H1 (cell line): ENCODE data around the gene DUS1L. TPM values are rescaled to one million over a fixed set of nuclear protein-coding genes. Genes with fewer than 3 reads are reported as not detected.

Experiments
- SIRT6 ChIP-seq: IDR thresholded peaks from one replicate; pipeline ENCODE4 v1.7.1; 2012; ENCODE audit warnings: low read length, inconsistent platforms
- polyA plus RNA-seq, 7 experiments: library from polyadenylated mRNA; depleted of rRNA in 3 of 7; stranded (reverse) in 5 of 7; unstranded in 2 of 7; fragments of >200 nt in 5 of 7; fragments of 200-250 nt in 2 of 7; gene quantifications; 1 replicate in 5 of 7; 2 replicates in 1 of 7; 4 replicates in 1 of 7; pipeline versions ENCODE4 v1.2.1 to v1.2.3, GENCODE V29; 2011 to 2013; ENCODE audit warnings: missing spikeins in 2 of 7, mixed read lengths in 2 of 7
- total RNA-seq: library from RNA; stranded (reverse); fragmentation: NEBNext Ultra II Directional; extraction: Animal tissue kit (Norgen Biotek cat#: 25700); gene quantifications from 2 replicates; pipeline ENCODE4 v1.2.1, GENCODE V29; 2021

The DUS1L gene
- total and polyA plus RNA-seq, 2 of the 8 experiments (the other 6 are each of a cell fraction or from before 2014, with no cell fraction given) = 34.5 to 69.1 TPM

DNA sequence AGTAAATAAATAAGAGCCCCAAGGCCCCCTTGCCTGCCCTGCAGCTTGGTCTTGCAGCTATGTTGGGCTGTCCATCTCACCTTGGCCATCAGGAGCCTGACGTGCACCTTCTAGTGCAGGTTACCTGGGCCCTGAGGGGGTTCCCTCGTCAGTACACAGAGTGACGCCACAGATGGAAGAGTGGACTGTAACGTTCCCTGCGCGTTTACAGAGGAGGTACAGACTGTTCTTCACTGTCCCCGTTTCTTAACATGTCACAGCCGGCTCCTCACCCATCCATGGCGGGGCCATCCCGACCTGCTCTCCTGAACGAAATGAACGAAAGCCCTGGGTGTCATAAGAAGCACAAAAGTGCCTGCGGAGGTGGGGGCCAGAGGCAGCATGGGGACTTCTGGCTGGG, 48.3 kb upstream of the DUS1L start (continued):
- no peak for TF ChIP-seq SIRT6
